Hepatocyte (in vitro differentiated cells): ENCODE results near the gene DIABLO. TPM values are rescaled to one million over a fixed set of nuclear protein-coding genes. Genes with fewer than 3 reads are reported as not detected.
"Not testable (repeated sequence)": the region's sequence is repeated elsewhere in the genome, so short reads cannot be mapped to it uniquely, and the experiment has no call there.

Experiments
- DNase-seq: peaks from one replicate; pipeline ENCODE4 v3.0.0-alpha.2; 2016; ENCODE audit warnings: low spot score
- H2AFZ ChIP-seq: fragments of 200-600 bp; sonication (generic); 2 replicates; pipeline ENCODE4 v1.6.0; 2016; ENCODE audit warnings: antibody characterized with exemption, mild to moderate bottlenecking
- H3K27ac ChIP-seq: fragments of 200-600 bp; sonication (generic); 2 replicates; pipeline ENCODE4 v1.5.1; 2016; ENCODE audit warnings: mild to moderate bottlenecking
- H3K27me3 ChIP-seq: fragments of 200-600 bp; sonication (generic); 2 replicates; pipeline ENCODE4 v1.6.1; 2016
- H3K36me3 ChIP-seq: fragments of 200-600 bp; sonication (generic); replicated peaks from 2 replicates; pipeline ENCODE4 v1.5.1; 2016; ENCODE audit warnings: low read depth; ENCODE audit not compliant: insufficient read depth
- H3K4me1 ChIP-seq: fragments of 200-600 bp; sonication (generic); 2 replicates; pipeline ENCODE4 v1.5.1; 2016; ENCODE audit warnings: mild to moderate bottlenecking, moderate library complexity; ENCODE audit not compliant: insufficient read depth
- H3K4me2 ChIP-seq: fragments of 200-600 bp; sonication (generic); 2 replicates; pipeline ENCODE4 v1.6.0; 2016
- H3K4me3 ChIP-seq: fragments of 200-600 bp; sonication (generic); 2 replicates; pipeline ENCODE4 v1.5.1; 2016; ENCODE audit warnings: mild to moderate bottlenecking
- H3K79me2 ChIP-seq: fragments of 200-600 bp; sonication (generic); 2 replicates; pipeline ENCODE4 v1.6.0; 2017; ENCODE audit warnings: mild to moderate bottlenecking
- H3K9me2 ChIP-seq: fragments of 200-600 bp; sonication (generic); replicated peaks from 2 replicates; pipeline ENCODE4 v1.6.0; 2017; ENCODE audit warnings: mild to moderate bottlenecking; ENCODE audit not compliant: insufficient read depth
- H3K9me3 ChIP-seq: fragments of 200-600 bp; sonication (generic); 2 replicates; pipeline ENCODE4 v1.5.1; 2016; ENCODE audit warnings: low read depth, mild to moderate bottlenecking
- H4K20me1 ChIP-seq: fragments of 200-600 bp; sonication (generic); 2 replicates; pipeline ENCODE4 v1.6.0; 2016; ENCODE audit warnings: mild to moderate bottlenecking; ENCODE audit not compliant: insufficient read depth, poor library complexity, severe bottlenecking
- CTCF ChIP-seq: fragments of 200-600 bp; sonication (generic); IDR thresholded peaks from 2 replicates; pipeline ENCODE4 v1.5.1; 2016; ENCODE audit warnings: antibody characterized with exemption, mild to moderate bottlenecking; ENCODE audit not compliant: poor library complexity
- EZH2 ChIP-seq: fragments of 200-600 bp; sonication (generic); IDR thresholded peaks from 2 replicates; pipeline ENCODE4 v1.6.1; 2016; ENCODE audit warnings: antibody characterized with exemption, mild to moderate bottlenecking, borderline replicate concordance
- EZH2phosphoT487 ChIP-seq: fragments of 200-600 bp; sonication (generic); IDR thresholded peaks from one replicate; pipeline ENCODE4 v1.6.1; 2018; ENCODE audit warnings: antibody characterized with exemption, mild to moderate bottlenecking, low read depth, moderate library complexity; ENCODE audit not compliant: unreplicated experiment, severe bottlenecking
- WGBS: methylation state at CpG from one replicate; pipeline ENCODE4 v1.1.6; 2016; ENCODE audit warnings: low lambda C conversion rate; ENCODE audit errors: missing lambda C conversion rate; 5-methylcytosine and 5-hydroxymethylcytosine counted together
- polyA plus RNA-seq: library from polyadenylated mRNA; unstranded; fragments of >200 nt; fragmentation: Nextera tagmentation; extraction: Ambion mirVana; gene quantifications from 2 replicates; pipeline ENCODE4 v1.2.1, GENCODE V29; 2016
- total RNA-seq: library from RNA; depleted of rRNA; stranded (reverse); fragments of >200 nt; gene quantifications from 2 replicates; pipeline ENCODE4 v1.2.3, GENCODE V29; 2014

Gene DIABLO
- total and polyA plus RNA-seq, 2 experiments from 2014 or later, result 77.4 to 96.5 TPM

GRCh38 chr12:122182887-122183587, 42.8 kb downstream of the DIABLO start, which contains the start of gene LRRC43:
Gene LRRC43 (plus strand): TSS chr12:122183123. CDS start chr12:122183145, 22 bp downstream.
- peaks cover 3% of the 10 kb centered on the region for H3K4me1 ChIP-seq
- TF ChIP-seq EZH2 (no peak), CTCF (no peak), EZH2phosphoT487 (no peak)
- no peaks in the 10 kb centered on the region for H3K9me3 ChIP-seq

DNA sequence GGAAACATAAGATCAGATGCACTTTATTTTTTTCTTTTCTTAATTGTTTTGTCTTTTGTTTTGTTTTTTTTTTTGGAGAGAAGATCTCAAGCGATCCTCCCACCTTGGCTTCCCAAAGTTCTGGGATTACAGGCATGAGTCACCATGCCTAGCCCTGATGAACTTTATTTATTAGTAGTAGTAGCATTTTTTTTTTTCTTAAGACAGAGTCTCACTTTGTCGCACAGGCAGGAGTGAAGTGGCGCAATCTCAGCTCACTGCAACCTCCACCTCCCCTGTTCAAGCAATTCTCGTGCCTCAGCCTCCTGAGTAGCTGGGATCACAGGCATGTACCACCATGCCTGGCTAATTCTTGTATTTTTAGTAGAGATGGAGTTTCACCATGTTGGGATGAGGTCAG, 49.4 kb downstream of the DIABLO start:
- WGBS, result 97% methylated on average over 4 of the region's 4 CpGs
- H3K79me2 ChIP-seq, H3K4me1 ChIP-seq, H4K20me1 ChIP-seq, H3K4me3 ChIP-seq, H3K9me2 ChIP-seq, H3K36me3 ChIP-seq, H3K27me3 ChIP-seq, H3K9me3 ChIP-seq, H3K4me2 ChIP-seq, H3K27ac ChIP-seq, DNase-seq, H2AFZ ChIP-seq: not testable (repeated sequence)

More at GRCh38 chr12:122182887-122183587, 42.8 kb downstream of the DIABLO start, which contains the start of gene LRRC43:
- Histone ChIP-seq H4K20me1 (no peaks in the 10 kb centered on the region), H3K27me3 (no peaks in the 10 kb centered on the region), H3K9me2 (no peaks in the 10 kb centered on the region), H3K36me3 (no peaks in the 10 kb centered on the region), H3K4me3 (peak within 1 kb of the TSS; percentile 67), H3K4me2 (peak within 1 kb of the TSS; percentile 87), H3K79me2 (no peaks in the 10 kb centered on the region), H2AFZ (peak within 1 kb of the TSS; percentile 67), H3K27ac (peak within 1 kb of the TSS; percentile 25)
- DNase-seq, result peak; percentile 85
- 4% methylated on average over 43 of the region's 63 CpGs for WGBS

DNA sequence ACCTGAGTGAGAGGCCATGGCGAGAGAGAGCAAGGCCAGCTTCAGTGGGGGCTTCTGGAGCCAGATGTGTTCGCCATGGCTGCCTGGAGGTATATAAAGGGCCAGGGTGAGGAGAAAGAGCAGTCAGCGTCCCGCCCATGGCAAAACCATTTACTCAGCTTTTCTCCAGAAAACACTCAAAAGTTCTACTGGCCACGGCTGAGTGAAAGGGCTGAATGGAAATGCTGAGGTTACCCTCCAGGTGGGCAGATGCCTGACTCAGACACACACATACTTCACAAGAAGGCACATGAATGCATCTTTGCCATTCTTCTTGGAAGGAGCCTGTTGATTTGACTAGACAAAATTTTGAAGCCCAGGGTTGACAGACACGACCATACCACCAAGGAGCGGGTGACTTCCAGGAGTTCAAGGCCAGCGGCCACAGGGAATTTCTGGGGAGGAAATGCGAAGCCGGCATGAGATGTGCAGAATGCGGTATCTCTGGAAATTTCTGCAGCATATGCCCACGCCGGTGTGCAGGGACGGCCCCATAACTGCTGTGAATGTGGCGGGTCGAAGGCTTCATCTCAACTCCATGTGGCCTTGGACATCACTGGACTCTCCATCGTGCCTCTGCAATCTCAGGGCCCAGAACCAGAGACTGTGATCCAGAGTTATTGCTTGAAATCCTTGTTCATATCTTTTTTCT, 51.6 kb downstream of the DIABLO start, which contains the start of gene IL31:
Gene IL31 (minus strand): TSS at position 67 of the 691 bp plus-strand sequence. CDS start 49 bp downstream, at position 18.
- H3K27ac ChIP-seq, result no peak within 1 kb of the TSS
- peaks cover 4% of the 10 kb centered on the region for H3K4me1 ChIP-seq
- H3K4me3 ChIP-seq, result no peak within 1 kb of the TSS
- TF ChIP-seq EZH2 (no peak), CTCF (no peak), EZH2phosphoT487 (no peak)
- H3K9me3 ChIP-seq, result no peaks in the 10 kb centered on the region
- 95% methylated on average over 17 of the region's 17 CpGs for WGBS
- H3K27me3 ChIP-seq, result no peaks in the 10 kb centered on the region
- no peaks in the 10 kb centered on the region for H3K36me3 ChIP-seq
- no peaks in the 10 kb centered on the region for H3K79me2 ChIP-seq
- no peaks in the 10 kb centered on the region for H3K9me2 ChIP-seq
- no peak for DNase-seq
- no peak within 1 kb of the TSS for H3K4me2 ChIP-seq
- no peak within 1 kb of the TSS for H2AFZ ChIP-seq
- H4K20me1 ChIP-seq, result no peaks in the 10 kb centered on the region
